Esophagus squamous epithelium (tissue), 5 donors: ENCODE data around the gene PRKAG1. TPM values are rescaled to one million over a fixed set of nuclear protein-coding genes. Genes with fewer than 3 reads are reported as not detected.

Experiments
- DNase-seq: peaks from one replicate; lab custom pipeline; 2025; lab: John Stamatoyannopoulos, UW
- H3K27ac ChIP-seq, 4 donors: fragments of 200-600 bp; sonication (generic); one replicate each; pipeline ENCODE4 v1.5.1; 2016 to 2019; ENCODE audit warnings: mild to moderate bottlenecking in 1 of 4
- H3K27me3 ChIP-seq, 4 donors: fragments of 200-600 bp; sonication (generic); 1 replicate in 3 of 4; 2 replicates in 1 of 4; pipeline versions ENCODE4 v1.5.1 to v1.6.0; 2017 to 2021; ENCODE audit warnings: antibody characterized with exemption in 1 of 4
- H3K36me3 ChIP-seq, 3 donors: fragments of 200-600 bp; sonication (generic); one replicate each; pipeline ENCODE4 v1.5.1; 2016 to 2019
- H3K4me1 ChIP-seq, 3 donors: fragments of 200-600 bp; sonication (generic); one replicate each; pipeline ENCODE4 v1.5.1; 2017 to 2019
- H3K4me3 ChIP-seq, 4 donors: fragments of 200-600 bp; sonication (generic); 1 replicate in 3 of 4; 2 replicates in 1 of 4; pipeline ENCODE4 v1.5.1; 2016 to 2019; ENCODE audit warnings: mild to moderate bottlenecking in 2 of 4, moderate library complexity in 1 of 4
- H3K9me3 ChIP-seq, 3 donors: fragments of 200-600 bp; sonication (generic); one replicate each; pipeline ENCODE4 v1.5.1; 2016 to 2019
- POLR2A ChIP-seq, 4 donors: fragments of 450-650 bp; IDR thresholded peaks; one replicate each; pipeline ENCODE4 v1.6.1; 2017; ENCODE audit warnings: antibody characterized with exemption in 4 of 4, mild to moderate bottlenecking in 4 of 4, moderate library complexity in 3 of 4
- WGBS, 2 donors: methylation state at CpG; one replicate each; pipeline ENCODE4 v1.1.5; 2018; 5-methylcytosine and 5-hydroxymethylcytosine counted together
- intact Hi-C: fragments of 100-400 bp; cut with DNase I; formaldehyde crosslinking; loops from one replicate; pipeline ENCODE4 v1.15.0; 2022
- total RNA-seq, 4 donors: library from RNA; depleted of rRNA; stranded (reverse); fragments of >200 nt; gene quantifications; one replicate each; pipeline ENCODE4 v1.1.0, GENCODE V29; 2016
- TF ChIP-seq, protein P1 (sequence below), 6 experiments: fragments of 450-650 bp in 4 of 6; fragments of 200-600 bp in 2 of 6; sonication (generic) in 2 of 6; IDR thresholded peaks; one replicate each; pipeline ENCODE4 v1.5.1; 2016 to 2019; ENCODE audit warnings: antibody characterized with exemption in 6 of 6, mild to moderate bottlenecking in 4 of 6, moderate library complexity in 4 of 6
- donor health status: DM: yes; HTN: yes; CAD: no.

Gene PRKAG1
- total RNA-seq, 4 donors from 2014 or later, result 31.9 to 58.6 (median 47.8) TPM

DNA sequence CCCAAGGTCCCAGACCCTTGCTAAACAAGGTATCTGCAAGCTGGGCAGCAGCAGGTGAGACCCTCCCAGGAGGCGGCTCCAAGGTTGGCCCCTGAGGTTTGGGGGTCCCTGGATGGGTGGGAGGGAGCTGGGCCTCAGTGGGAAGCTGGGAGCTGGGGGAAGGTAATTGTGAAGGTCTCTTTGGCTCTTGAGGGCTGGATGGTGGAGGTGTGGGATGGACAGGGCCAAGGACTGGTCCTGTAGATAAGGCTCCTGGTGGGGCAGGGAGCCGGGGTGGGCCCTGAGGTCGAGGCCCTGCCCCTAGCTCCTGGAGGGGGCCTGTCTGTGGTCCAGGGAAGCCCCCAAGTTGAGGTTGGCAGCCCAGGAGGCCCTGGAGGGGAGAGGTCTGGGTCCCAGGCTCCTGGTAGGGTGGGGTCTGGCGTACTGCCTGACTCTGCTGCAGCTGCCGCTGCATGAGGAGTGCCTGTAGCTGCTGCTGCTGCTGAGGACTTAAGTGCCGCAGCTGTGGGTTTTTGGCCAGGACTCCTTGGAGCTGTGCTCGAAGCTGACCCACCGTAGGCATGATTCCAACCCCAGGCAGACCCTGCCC, 13.1 kb upstream of the PRKAG1 start:
- WGBS, 2 donors, result 85 to 91% methylated on average over 2 to 6 of the region's 8 CpGs
- no peak for TF ChIP-seq POLR2A (IDR thresholded peaks at IDR 0.05)
- TF ChIP-seq, protein P1, sequence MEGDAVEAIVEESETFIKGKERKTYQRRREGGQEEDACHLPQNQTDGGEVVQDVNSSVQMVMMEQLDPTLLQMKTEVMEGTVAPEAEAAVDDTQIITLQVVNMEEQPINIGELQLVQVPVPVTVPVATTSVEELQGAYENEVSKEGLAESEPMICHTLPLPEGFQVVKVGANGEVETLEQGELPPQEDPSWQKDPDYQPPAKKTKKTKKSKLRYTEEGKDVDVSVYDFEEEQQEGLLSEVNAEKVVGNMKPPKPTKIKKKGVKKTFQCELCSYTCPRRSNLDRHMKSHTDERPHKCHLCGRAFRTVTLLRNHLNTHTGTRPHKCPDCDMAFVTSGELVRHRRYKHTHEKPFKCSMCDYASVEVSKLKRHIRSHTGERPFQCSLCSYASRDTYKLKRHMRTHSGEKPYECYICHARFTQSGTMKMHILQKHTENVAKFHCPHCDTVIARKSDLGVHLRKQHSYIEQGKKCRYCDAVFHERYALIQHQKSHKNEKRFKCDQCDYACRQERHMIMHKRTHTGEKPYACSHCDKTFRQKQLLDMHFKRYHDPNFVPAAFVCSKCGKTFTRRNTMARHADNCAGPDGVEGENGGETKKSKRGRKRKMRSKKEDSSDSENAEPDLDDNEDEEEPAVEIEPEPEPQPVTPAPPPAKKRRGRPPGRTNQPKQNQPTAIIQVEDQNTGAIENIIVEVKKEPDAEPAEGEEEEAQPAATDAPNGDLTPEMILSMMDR (IDR thresholded peaks at IDR 0.05), result no peak
- no peak for DNase-seq
- H3K9me3 ChIP-seq, result no peaks in the 10 kb centered on the region
- no peaks in the 10 kb centered on the region for H3K27me3 ChIP-seq
- no peaks in the 10 kb centered on the region for H3K4me1 ChIP-seq
- no peak overlapping the region for H3K4me3 ChIP-seq
- intact Hi-C loops, result no loop called here
- H3K27ac ChIP-seq, result no peak overlapping the region
- H3K36me3 ChIP-seq, result peaks cover 72 to 100% (median 77%) of the 10 kb centered on the region in 3 donors

DNA sequence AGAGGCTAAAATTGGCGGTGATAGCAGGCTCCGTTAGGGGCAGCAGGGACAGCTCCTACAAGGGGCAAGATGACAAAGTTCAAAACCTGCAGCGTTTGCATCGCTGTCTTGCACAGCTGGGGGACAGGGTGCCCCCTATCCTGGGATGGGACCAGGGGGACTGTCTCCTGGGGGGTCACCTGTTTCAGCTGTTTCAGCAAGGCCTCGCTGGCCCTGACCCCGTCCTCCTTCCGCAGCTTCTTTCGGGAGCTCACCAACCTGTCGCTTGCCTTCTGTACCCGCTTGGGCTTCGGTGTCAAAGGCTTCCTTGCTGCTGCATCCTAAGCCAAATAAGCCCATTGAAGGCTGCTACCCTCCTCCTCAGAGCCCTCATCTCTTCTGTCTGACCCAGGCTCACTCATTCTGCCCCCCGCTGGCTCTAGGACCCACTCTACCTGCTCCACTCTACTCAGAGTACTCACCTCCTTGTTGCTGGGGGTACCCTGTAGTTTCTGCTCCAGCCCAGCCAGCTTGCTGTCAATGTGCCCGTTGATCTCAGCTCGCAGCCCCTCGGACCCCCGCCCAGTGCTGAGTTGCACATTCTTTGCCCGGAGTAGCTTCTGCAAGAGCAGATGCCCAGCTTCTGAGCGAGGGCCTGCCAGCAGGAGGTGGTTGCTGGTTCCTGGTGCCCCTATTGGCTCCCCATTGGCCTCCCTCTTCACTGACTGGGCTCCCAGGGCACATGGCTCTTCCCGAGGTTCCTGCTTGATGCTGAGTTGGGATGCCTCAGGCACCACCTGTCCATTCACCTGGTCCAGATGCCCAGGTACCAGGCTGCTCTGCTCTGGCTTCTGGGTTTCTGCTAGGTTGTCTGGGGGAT, 12.4 kb upstream of the PRKAG1 start:
- intact Hi-C loops, result no loop called here
- Histone ChIP-seq H3K27me3 (no peaks in the 10 kb centered on the region), H3K36me3 (peaks cover 80 to 100% (median 84%) of the 10 kb centered on the region in 3 donors), H3K4me1 (no peaks in the 10 kb centered on the region), H3K4me3 (no peak overlapping the region), H3K9me3 (no peaks in the 10 kb centered on the region), H3K27ac (no peak overlapping the region)
- 91% methylated on average over 12 to 16 of the region's 19 CpGs for WGBS, 2 donors
- no peak for DNase-seq
- TF ChIP-seq, protein P1 (IDR thresholded peaks at IDR 0.05), result no peak
- TF ChIP-seq POLR2A (IDR thresholded peaks at IDR 0.05), result no peak

DNA sequence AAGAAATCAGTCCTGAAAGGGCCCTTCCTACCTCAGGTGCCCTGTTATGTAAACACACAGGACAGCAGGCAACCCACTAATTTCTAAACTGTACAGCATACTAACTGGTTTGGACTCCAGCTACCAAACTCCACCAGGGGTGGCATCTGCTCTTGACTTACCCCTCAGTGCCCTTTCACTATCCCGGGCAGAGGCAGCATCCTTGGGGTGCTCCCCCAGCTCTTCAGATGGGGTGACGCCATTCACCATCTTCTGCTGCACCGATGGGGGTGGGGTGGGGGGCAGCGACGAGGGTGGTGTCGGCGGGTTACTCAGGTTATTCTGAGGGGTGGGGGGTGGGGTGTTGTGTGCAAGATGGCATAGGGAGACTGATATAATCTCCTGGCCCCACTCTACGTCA, 11.5 kb upstream of the PRKAG1 start:
- intact Hi-C loops, result no loop called here
- Histone ChIP-seq H3K9me3 (no peaks in the 10 kb centered on the region), H3K36me3 (peaks cover 83 to 100% (median 85%) of the 10 kb centered on the region in 3 donors), H3K4me1 (no peaks in the 10 kb centered on the region), H3K27ac (no peak overlapping the region), H3K27me3 (no peaks in the 10 kb centered on the region), H3K4me3 (no peak overlapping the region)
- DNase-seq, result no peak
- TF ChIP-seq, protein P1 (IDR thresholded peaks at IDR 0.05), result no peak
- no peak for TF ChIP-seq POLR2A (IDR thresholded peaks at IDR 0.05)
- WGBS, 2 donors, result 86 to 100% methylated on average over 1 to 6 of the region's 8 CpGs

DNA sequence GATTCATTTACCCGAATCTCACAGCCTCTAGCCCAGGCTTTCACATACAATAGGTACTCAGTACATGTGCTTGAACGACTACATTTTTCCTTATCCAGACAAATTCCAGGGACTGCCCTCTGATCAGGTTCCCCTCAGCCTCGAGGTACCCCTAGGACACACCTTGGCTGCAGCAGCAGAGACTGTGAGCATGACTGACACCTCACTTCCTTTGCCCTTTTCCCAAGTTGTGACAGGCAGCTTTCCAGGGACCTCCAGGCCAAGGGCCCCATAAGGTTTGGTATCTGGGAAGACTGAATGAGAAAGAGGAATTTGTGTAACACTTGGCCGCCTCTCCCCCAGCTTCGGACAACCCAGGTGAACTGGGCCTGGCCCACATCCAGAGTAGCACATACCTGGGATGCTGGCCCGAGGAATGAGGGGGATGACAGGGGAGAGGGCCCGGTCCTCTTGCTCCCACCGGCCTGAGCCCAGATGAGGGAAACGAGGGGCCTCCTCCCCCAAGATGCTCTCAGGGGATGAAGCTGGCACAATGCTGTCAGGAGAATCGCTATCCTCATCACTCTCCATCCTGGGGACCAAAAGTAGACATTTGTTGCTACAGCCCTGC, 10.2 kb upstream of the PRKAG1 start:
- H3K4me3 ChIP-seq, result no peak overlapping the region
- DNase-seq, result no peak
- H3K27me3 ChIP-seq, result no peaks in the 10 kb centered on the region
- no peaks in the 10 kb centered on the region for H3K4me1 ChIP-seq
- peaks cover 75 to 100% (median 83%) of the 10 kb centered on the region in 3 donors for H3K36me3 ChIP-seq
- intact Hi-C loops, result no loop called here
- no peak overlapping the region for H3K27ac ChIP-seq
- H3K9me3 ChIP-seq, result no peaks in the 10 kb centered on the region
- TF ChIP-seq POLR2A (IDR thresholded peaks at IDR 0.05), result no peak
- TF ChIP-seq, protein P1 (IDR thresholded peaks at IDR 0.05), result no peak
- WGBS, 2 donors, result 89 to 92% methylated on average over 3 to 9 of the region's 10 CpGs
